Measurements from ENCODE around the gene ADGRD2. TPM values are rescaled to one million over a fixed set of nuclear protein-coding genes. Genes with fewer than 3 reads are reported as not detected.
A peak's percentile ranks its signal among the peaks of the same experiment; 100 is the strongest.

The ADGRD2 gene
- total and polyA plus RNA-seq, 2 of the 13 experiments (the other 11 are each of a cell fraction or from before 2014, with no cell fraction given), result not detected

DNA sequence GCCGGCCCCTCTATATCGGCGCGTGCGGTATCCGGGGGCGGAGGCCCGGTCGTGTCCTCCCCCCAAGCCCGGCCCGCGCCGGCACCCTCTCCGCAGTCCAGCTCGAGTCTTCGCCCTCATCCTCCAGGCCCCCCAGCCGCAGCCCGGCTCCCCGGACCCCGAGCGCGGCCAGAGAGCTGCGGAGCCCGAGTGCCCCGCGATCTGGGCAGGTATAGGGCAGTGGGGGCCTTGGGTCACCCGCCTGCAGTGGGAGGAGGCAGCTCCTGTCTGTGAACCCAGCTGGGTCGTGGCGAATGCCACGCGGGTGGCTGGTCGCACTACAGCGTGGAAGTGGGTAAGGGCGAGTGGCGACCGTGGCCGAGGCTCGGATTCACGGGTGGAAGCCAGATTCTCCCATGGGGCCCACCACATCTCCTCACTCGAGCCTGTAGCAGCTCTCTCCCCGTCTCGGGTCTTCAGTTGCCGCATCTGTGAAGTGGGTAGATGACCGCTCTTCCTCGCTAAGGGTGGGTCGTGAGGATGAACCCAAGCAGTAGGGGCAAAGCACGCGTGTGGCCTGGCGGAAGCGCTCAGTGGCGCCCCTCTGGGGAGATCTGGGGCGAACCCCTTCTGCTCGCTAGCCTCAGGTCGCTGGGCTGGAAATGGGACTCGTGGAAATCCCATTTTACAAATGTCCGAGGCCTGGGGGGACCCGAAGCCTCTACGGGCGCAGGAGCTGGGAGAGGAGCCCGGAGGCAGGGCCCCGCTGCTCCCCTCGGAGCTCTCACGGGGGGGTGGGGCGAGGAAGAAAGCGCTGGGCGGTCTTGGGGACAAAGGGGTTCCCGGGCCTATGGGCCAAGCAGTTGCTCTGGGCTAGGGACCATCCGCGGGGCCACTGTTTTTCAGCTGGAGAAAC is 55.0 kb downstream of the ADGRD2 start:
- H3K9me3 ChIP-seq (ENCODE audit: low read length), result no peaks in the 10 kb centered on the region
- intact Hi-C loops (cut with micrococcal nuclease; ENCODE audit: unreplicated experiment) (no loop called here), in situ Hi-C loops (cut with HindIII; ENCODE audit: extremely low pct_ligation_motif_present, low pct_unique_long_range_greater_than_20kb) (no loop called here)
- no peak overlapping the region for H2AFZ ChIP-seq (ENCODE audit: low read length)
- H3K79me2 ChIP-seq (ENCODE audit: insufficient read depth, low read length), result peaks cover 21% of the 10 kb centered on the region
- CTCF ChIA-PET (ENCODE audit: low intra/inter-chr PET ratio, low total read pairs), result no interaction called here
- H3K4me2 ChIP-seq (ENCODE audit: low read depth, low read length), result peak overlapping the region; percentile 86
- H3K27ac ChIP-seq (ENCODE audit: extremely low read length, insufficient read depth, low read length), result no peak overlapping the region
- no TSS peak for BruUV-seq (replicated peaks)
- POLR2A ChIA-PET, result interaction anchor here (0.6 to 2.1 kb wide), 3 partner anchors 7 to 92 kb away, joined by 3 to 6 read pairs (median 3); no protein-coding TSS in a partner anchor
- DNase-seq (ENCODE audit: low spot score), result no peak
- H3K9ac ChIP-seq (ENCODE audit: insufficient read depth, low read depth, low read length), result peak overlapping the region; percentile 86
- H3K4me3 ChIP-seq (replicated peaks in 1 of 3; ENCODE audit: insufficient read depth in 1 of 3, low read depth in 2 of 3, low read length in 3 of 3), result peak overlapping the region; percentile 79 to 88 (median 80); a peak in 4 of 6 replicates
- no peaks in the 10 kb centered on the region for H3K27me3 ChIP-seq (ENCODE audit: control insufficient read depth in 1 of 2, insufficient read depth in 2 of 2, low read length in 2 of 2)
- 94% methylated on average over 38 of the region's 69 CpGs for WGBS (ENCODE audit: low lambda C conversion rate)
- peaks cover 26% of the 10 kb centered on the region for H3K4me1 ChIP-seq (ENCODE audit: insufficient read depth, low read length)
- ATAC-seq, result no peak
- FAIRE-seq, result no peak
- no peaks in the 10 kb centered on the region for H4K20me1 ChIP-seq (ENCODE audit: insufficient read depth, low read length)
- peaks cover 5% of the 10 kb centered on the region in 2 experiments; a peak in 2 of 5 replicates for H3K36me3 ChIP-seq (replicated peaks in 1 of 2; ENCODE audit: control insufficient read depth in 1 of 2, insufficient read depth in 2 of 2, low read length in 2 of 2)
- TF ChIP-seq ZNF572 (CRISPR knock-in tag; IDR thresholded peaks at IDR 0.05), result 0 out of 2 replicates have a peak, but pooled peaks have one; percentile 54
- no peak for TF ChIP-seq YEATS2 (CRISPR knock-in tag; IDR thresholded peaks at IDR 0.05; ENCODE audit: borderline replicate concordance)
- no peak for TF ChIP-seq ZNF292 (CRISPR knock-in tag; IDR thresholded peaks at IDR 0.05; ENCODE audit: borderline replicate concordance, low read depth)
- TF ChIP-seq, protein P1, sequence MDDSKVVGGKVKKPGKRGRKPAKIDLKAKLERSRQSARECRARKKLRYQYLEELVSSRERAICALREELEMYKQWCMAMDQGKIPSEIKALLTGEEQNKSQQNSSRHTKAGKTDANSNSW (CRISPR knock-in tag; IDR thresholded peaks at IDR 0.05; ENCODE audit: borderline replicate concordance), result no peak
- no peak for TF ChIP-seq MIXL1 (CRISPR knock-in tag; IDR thresholded peaks at IDR 0.05)
- TF ChIP-seq HNRNPL (IDR thresholded peaks at IDR 0.05; ENCODE audit: low read depth, low read length), result 0 out of 2 replicates have a peak, but pooled peaks have one; percentile 60
- TF ChIP-seq, protein P2, sequence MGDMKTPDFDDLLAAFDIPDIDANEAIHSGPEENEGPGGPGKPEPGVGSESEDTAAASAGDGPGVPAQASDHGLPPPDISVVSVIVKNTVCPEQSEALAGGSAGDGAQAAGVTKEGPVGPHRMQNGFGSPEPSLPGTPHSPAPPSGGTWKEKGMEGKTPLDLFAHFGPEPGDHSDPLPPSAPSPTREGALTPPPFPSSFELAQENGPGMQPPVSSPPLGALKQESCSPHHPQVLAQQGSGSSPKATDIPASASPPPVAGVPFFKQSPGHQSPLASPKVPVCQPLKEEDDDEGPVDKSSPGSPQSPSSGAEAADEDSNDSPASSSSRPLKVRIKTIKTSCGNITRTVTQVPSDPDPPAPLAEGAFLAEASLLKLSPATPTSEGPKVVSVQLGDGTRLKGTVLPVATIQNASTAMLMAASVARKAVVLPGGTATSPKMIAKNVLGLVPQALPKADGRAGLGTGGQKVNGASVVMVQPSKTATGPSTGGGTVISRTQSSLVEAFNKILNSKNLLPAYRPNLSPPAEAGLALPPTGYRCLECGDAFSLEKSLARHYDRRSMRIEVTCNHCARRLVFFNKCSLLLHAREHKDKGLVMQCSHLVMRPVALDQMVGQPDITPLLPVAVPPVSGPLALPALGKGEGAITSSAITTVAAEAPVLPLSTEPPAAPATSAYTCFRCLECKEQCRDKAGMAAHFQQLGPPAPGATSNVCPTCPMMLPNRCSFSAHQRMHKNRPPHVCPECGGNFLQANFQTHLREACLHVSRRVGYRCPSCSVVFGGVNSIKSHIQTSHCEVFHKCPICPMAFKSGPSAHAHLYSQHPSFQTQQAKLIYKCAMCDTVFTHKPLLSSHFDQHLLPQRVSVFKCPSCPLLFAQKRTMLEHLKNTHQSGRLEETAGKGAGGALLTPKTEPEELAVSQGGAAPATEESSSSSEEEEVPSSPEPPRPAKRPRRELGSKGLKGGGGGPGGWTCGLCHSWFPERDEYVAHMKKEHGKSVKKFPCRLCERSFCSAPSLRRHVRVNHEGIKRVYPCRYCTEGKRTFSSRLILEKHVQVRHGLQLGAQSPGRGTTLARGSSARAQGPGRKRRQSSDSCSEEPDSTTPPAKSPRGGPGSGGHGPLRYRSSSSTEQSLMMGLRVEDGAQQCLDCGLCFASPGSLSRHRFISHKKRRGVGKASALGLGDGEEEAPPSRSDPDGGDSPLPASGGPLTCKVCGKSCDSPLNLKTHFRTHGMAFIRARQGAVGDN (CRISPR knock-in tag; IDR thresholded peaks at IDR 0.05), result 0 out of 2 replicates have a peak, but pooled peaks have one; percentile 43
- TF ChIP-seq, protein P3, sequence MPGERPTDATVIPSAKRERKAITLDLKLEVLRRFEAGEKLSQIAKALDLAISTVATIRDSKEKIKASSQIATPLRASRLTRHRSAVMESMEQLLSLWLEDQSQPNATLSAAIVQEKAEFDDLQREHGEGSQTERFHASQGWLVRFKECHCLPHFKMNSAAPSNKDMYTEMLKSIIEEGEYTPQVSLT (CRISPR knock-in tag; IDR thresholded peaks at IDR 0.05; ENCODE audit: borderline replicate concordance, low read depth), result no peak
- TF ChIP-seq MTA1 (CRISPR knock-in tag; IDR thresholded peaks at IDR 0.05; ENCODE audit: borderline replicate concordance), result peak; percentile 67; the same call in 1 of the 2 replicates
- peak; percentile 52 for TF ChIP-seq AGO2 (optimal IDR thresholded peaks at IDR 0.05; ENCODE audit: low read depth, low read length)
- TF ChIP-seq, protein P4, sequence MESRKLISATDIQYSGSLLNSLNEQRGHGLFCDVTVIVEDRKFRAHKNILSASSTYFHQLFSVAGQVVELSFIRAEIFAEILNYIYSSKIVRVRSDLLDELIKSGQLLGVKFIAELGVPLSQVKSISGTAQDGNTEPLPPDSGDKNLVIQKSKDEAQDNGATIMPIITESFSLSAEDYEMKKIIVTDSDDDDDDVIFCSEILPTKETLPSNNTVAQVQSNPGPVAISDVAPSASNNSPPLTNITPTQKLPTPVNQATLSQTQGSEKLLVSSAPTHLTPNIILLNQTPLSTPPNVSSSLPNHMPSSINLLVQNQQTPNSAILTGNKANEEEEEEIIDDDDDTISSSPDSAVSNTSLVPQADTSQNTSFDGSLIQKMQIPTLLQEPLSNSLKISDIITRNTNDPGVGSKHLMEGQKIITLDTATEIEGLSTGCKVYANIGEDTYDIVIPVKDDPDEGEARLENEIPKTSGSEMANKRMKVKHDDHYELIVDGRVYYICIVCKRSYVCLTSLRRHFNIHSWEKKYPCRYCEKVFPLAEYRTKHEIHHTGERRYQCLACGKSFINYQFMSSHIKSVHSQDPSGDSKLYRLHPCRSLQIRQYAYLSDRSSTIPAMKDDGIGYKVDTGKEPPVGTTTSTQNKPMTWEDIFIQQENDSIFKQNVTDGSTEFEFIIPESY (CRISPR knock-in tag; IDR thresholded peaks at IDR 0.05), result peak; percentile 98
- peak; percentile 86; the same call in 1 of the 2 replicates for TF ChIP-seq ZBTB38 (CRISPR knock-in tag; IDR thresholded peaks at IDR 0.05)
- no peak for TF ChIP-seq ZMYM2 (CRISPR knock-in tag; IDR thresholded peaks at IDR 0.05)
- TF ChIP-seq ZNF496 (CRISPR knock-in tag; IDR thresholded peaks at IDR 0.05; ENCODE audit: insufficient replicate concordance), result no peak
- TF ChIP-seq FOXP1 (IDR thresholded peaks at IDR 0.05), result no peak
- TF ChIP-seq FOXP1 (CRISPR knock-in tag; IDR thresholded peaks at IDR 0.05), result no peak
- no peak for TF ChIP-seq NFIC (IDR thresholded peaks at IDR 0.05; ENCODE audit: low read length)
- peak; percentile 93 for TF ChIP-seq ZNF629 (CRISPR knock-in tag; conservative IDR thresholded peaks at IDR 0.05)

All from HepG2 (cell line).